AG04449 (cell line): ENCODE measurements around the gene FBXO46.

Experiments used
- CTCF ChIA-PET: fragments of 350-600 bp; formaldehyde crosslinking; extraction: SDS; loops from one replicate; lab custom pipeline; 2021; ENCODE audit warnings: antibody characterized with exemption; lab: Yijun Ruan, JAX
- POLR2A ChIA-PET: fragments of 400-600, 350-600 bp; formaldehyde crosslinking; extraction: SDS; loops from one replicate; lab custom pipeline; 2020; ENCODE audit warnings: antibody characterized with exemption, inconsistent platforms; lab: Yijun Ruan, JAX
- DNase-seq: peaks from one replicate; pipeline ENCODE4 v3.0.0-alpha.2; 2010; ENCODE audit warnings: low read depth, low spot score
- H3K4me3 ChIP-seq: 2 replicates; pipeline ENCODE4 v1.5.1; 2011; ENCODE audit warnings: low read depth, mild to moderate bottlenecking, control low read depth, low read length
- TF ChIP-seq, protein P1 (sequence below): IDR thresholded peaks from one replicate; pipeline ENCODE4 v1.5.1; 2011; ENCODE audit warnings: mild to moderate bottlenecking, moderate library complexity, low read length, control low read depth, inconsistent platforms; ENCODE audit not compliant: insufficient read depth; ENCODE audit errors: missing control alignments

The FBXO46 gene

DNA sequence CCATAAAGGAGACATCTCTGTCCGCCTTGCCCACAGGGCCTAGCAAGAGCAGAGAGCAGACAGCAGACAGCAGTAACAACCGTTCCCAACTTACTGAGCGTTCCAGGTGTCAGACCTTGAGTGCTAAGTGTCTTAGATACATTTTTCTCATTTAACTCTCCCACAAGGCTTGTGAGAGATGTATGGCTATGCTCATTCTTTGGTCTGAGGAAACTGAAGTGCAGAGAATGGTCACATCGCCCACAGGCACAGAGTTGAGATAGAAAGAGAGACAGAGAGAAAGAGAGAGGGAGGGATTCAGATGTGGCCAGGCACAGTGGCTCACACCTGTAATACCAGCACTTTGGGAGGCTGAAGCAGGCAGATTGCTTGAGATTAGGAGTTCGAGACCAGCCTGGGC, 16.8 kb upstream of the FBXO46 start:
- TF ChIP-seq, protein P1, sequence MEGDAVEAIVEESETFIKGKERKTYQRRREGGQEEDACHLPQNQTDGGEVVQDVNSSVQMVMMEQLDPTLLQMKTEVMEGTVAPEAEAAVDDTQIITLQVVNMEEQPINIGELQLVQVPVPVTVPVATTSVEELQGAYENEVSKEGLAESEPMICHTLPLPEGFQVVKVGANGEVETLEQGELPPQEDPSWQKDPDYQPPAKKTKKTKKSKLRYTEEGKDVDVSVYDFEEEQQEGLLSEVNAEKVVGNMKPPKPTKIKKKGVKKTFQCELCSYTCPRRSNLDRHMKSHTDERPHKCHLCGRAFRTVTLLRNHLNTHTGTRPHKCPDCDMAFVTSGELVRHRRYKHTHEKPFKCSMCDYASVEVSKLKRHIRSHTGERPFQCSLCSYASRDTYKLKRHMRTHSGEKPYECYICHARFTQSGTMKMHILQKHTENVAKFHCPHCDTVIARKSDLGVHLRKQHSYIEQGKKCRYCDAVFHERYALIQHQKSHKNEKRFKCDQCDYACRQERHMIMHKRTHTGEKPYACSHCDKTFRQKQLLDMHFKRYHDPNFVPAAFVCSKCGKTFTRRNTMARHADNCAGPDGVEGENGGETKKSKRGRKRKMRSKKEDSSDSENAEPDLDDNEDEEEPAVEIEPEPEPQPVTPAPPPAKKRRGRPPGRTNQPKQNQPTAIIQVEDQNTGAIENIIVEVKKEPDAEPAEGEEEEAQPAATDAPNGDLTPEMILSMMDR = no peak
- DNase-seq = no peak
- ChIA-PET POLR2A (no interaction called here), CTCF (no interaction called here)
- H3K4me3 ChIP-seq = no peak overlapping the region

DNA sequence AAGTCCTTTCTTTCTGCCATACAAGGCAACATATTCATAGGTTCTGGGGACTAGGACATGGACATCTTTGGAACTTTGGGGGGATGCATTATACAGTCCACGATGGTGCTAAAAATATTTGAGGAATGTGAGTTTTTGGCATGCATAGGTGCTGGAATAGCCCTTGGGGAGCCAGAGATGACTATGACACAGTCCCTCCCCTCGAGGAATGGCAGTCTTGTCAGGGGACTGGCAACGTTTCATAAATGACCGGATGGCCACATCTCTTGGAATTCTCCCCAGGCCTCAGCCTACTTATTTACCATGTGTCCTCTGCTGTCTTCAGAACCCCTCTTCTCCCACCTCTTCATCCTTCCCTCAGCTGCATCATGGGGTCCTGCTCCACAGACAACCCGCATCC, 16.2 kb upstream of the FBXO46 start:
- no peak overlapping the region for H3K4me3 ChIP-seq
- TF ChIP-seq, protein P1 = no peak
- POLR2A ChIA-PET = no interaction called here
- CTCF ChIA-PET = interaction anchor here (0.7 kb wide), 1 partner anchor 12 kb away, joined by 3 read pairs; no protein-coding TSS in a partner anchor
- no peak for DNase-seq

DNA sequence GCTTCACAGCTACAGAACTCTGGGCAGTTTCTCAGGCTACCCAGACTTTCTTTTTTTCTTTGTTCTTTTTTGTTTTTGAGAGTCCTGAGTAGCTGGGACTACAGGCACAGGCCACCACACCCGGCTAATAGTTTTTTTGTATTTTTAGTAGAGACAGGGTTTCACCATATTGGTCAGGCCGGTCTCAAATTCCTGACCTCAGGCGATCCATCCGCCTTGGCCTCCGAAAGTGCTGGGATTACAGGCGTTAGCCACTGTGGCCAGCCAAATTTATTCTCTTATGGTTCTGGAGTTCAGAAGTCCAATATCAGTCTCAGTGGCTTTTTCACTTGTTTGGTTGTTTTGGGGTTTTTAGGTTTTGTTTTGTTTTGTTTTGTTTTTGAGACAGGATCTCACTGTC, 14.9 kb upstream of the FBXO46 start:
- DNase-seq = no peak
- ChIA-PET CTCF (interaction anchor here (1.4 kb wide), 1 partner anchor 24 kb away, joined by 4 read pairs; the partner anchor contains the start of gene SIX5), POLR2A (no interaction called here)
- H3K4me3 ChIP-seq = no peak overlapping the region
- TF ChIP-seq, protein P1 = no peak

DNA sequence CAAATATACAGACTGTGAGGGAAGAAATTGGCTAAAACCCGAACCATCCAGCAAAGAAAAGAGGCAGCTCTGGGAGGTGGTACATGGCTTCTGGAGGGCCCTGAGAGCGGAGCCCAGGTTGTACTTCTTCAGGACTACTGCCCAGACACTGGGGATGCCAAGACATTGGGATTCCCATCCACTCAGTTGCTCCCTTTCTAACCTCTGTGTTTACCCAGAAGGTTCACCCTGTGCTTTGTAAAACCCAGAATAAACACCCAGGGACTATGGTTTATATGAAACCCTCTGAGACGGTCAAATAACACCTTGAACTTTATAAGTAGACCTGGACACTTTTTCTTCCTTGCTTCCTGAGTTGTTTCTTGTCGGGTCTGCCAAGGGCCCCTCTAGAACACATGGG, 12.3 kb upstream of the FBXO46 start:
- TF ChIP-seq, protein P1 = no peak
- H3K4me3 ChIP-seq = no peak overlapping the region
- ChIA-PET POLR2A (no interaction called here), CTCF (interaction anchor here (1.3 to 2.0 kb wide), 3 partner anchors 57 to 972 kb away, joined by 3 to 5 read pairs (median 3); no protein-coding TSS in a partner anchor)
- DNase-seq = no peak

DNA sequence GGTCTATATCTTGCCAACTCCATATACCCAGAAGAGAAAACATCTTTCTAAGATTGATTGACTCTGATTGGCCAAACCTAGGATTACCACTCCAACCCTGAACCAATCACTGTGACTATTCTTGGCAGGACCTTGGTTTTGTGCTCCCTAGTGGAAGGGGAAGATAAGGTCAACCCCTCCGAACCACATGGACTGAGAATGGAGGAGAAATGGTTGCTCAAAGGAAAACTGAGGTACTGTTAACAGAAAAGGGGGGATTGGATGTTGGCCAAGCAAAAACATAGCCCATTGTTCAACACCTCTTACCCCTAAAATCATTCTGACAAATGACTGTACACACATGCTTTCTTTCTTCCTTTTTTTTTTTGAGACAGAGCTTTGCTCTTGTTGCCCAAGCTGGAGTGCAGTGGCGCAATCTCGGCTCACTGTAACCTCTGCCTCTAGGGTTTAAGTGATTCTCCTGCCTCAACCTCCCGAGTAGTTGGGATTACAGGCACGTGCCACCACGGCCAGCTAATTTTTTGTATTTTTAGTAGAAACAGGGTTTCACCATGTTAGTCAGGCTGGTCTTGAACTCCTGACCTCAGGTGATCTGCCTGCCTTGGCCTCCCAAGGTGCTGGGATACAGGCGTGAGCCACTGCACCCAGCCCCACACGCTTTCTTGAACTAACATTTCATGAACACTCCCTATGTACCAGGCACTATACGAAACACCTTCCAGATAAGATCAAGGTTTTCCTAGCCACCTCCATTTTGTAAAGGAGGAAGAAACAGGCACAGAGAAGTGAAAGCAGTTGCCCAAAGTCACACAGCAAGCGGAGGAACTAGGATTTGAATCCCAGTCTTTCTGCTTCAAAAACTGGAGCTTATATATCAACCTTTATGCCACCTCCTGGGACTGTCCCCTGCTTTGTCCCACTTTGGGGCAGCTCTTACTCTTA, 9.1 kb upstream of the FBXO46 start:
- no peak for DNase-seq
- TF ChIP-seq, protein P1 = no peak
- no peak overlapping the region for H3K4me3 ChIP-seq
- ChIA-PET POLR2A (interaction anchor here (1.6 kb wide), 1 partner anchor 9 kb away, joined by 5 read pairs; the partner anchor contains the start of gene FBXO46), CTCF (interaction anchor here (2.1 kb wide), 1 partner anchor 13 kb away, joined by 5 read pairs; no protein-coding TSS in a partner anchor)
